ENCODE measurements around the gene SELP. TPM values are rescaled to one million over a fixed set of nuclear protein-coding genes. Genes with fewer than 3 reads are reported as not detected.

Gene SELP
- not detected in 2 replicates for total RNA-seq (2021)
- long read RNA-seq = 0 reads

GRCh38 chr1:169630006-169630405 is at the start of gene SELP:
SELP (minus strand) TSS chr1:169630124; CDS start chr1:169630074, 50 bp downstream.
- no peak within 1 kb of the TSS for H3K27ac ChIP-seq (ENCODE audit: insufficient read length, low read depth, low read length)
- H3K56ac ChIP-seq (ENCODE audit: insufficient read length, low read depth, low read length) = no peak within 1 kb of the TSS
- no peak within 1 kb of the TSS for H2BK15ac ChIP-seq (ENCODE audit: low read depth, low read length)
- no peak within 1 kb of the TSS for H4K8ac ChIP-seq (replicated peaks; ENCODE audit: insufficient read length, low read depth, low read length)
- H4K91ac ChIP-seq (ENCODE audit: insufficient read length, low read depth, low read length) = no peak within 1 kb of the TSS
- Mint-ChIP-seq H3K9me3 (peaks cover 12 to 13% of the 10 kb centered on the region in 2 experiments), H3K4me3 (no peak within 1 kb of the TSS), H3K27me3 (ENCODE audit: low read depth) (peaks cover 2% of the 10 kb centered on the region), H3K36me3 (ENCODE audit: insufficient read depth in 1 of 3, low read depth in 3 of 3) (peaks cover 0 to 12% (median 3%) of the 10 kb centered on the region in 3 experiments; a peak in 3 of 7 replicates), H3K27ac (0 out of 7 replicates have a peak within 1 kb of the TSS, but pooled peaks of 1 of the 3 experiments have one; percentile 43), H3K4me1 (no peaks in the 10 kb centered on the region)
- H2BK120ac ChIP-seq (ENCODE audit: low read depth, low read length, poor library complexity, severe bottlenecking) = no peak within 1 kb of the TSS
- no peak within 1 kb of the TSS for H3K23ac ChIP-seq (ENCODE audit: insufficient read length, low read depth, low read length)
- no peaks in the 10 kb centered on the region for H3K79me2 ChIP-seq (ENCODE audit: insufficient read depth, low read length)
- H3K27me3 ChIP-seq (ENCODE audit: insufficient read depth, low read length) = no peaks in the 10 kb centered on the region
- no peaks in the 10 kb centered on the region for H3K4me1 ChIP-seq (ENCODE audit: insufficient read depth, low read length)
- no peak within 1 kb of the TSS for H3K4ac ChIP-seq (ENCODE audit: low read depth, low read length)
- H3T11ph ChIP-seq (ENCODE audit: low read length) = no peak within 1 kb of the TSS
- no peaks in the 10 kb centered on the region for H4K20me1 ChIP-seq (ENCODE audit: control insufficient read depth, insufficient read depth, insufficient read length)
- no peak within 1 kb of the TSS for H3K9ac ChIP-seq (ENCODE audit: extremely low read depth, insufficient read length, low read length)
- H3K9me3 ChIP-seq (ENCODE audit: control insufficient read depth, low read depth, low read length) = no peaks in the 10 kb centered on the region
- no peak within 1 kb of the TSS for H3K14ac ChIP-seq (ENCODE audit: insufficient read depth, low read length)
- H3K18ac ChIP-seq (ENCODE audit: insufficient read length, low read depth, low read length) = no peak within 1 kb of the TSS
- no CpG with 5 or more reads among the region's 1 CpG for WGBS (ENCODE audit: extremely low coverage, insufficient read length, low lambda C conversion rate)
- H2BK5ac ChIP-seq (ENCODE audit: insufficient read length, low read length) = no peak within 1 kb of the TSS
- no peak within 1 kb of the TSS for H3K4me2 ChIP-seq (ENCODE audit: insufficient read depth, insufficient read length, low read length)
- no peak within 1 kb of the TSS for H2BK12ac ChIP-seq (ENCODE audit: insufficient read length, low read depth, low read length)
- H2BK20ac ChIP-seq (ENCODE audit: low read depth, low read length, poor library complexity, severe bottlenecking) = no peak within 1 kb of the TSS
- no peak within 1 kb of the TSS for H2AK5ac ChIP-seq (ENCODE audit: insufficient read length, low read length)
- no peak within 1 kb of the TSS for H2AFZ ChIP-seq (ENCODE audit: low read length)
- no peaks in the 10 kb centered on the region for H3K23me2 ChIP-seq (ENCODE audit: insufficient read length, low read depth, low read length, poor library complexity, severe bottlenecking)
- H3K79me1 ChIP-seq (ENCODE audit: insufficient read depth, low read depth, low read length, poor library complexity, severe bottlenecking) = no peaks in the 10 kb centered on the region
- H4K5ac ChIP-seq (ENCODE audit: insufficient read length, low read depth, low read length) = no peak within 1 kb of the TSS
- DNase-seq = no peak
- no peak for TF ChIP-seq CTCF (conservative IDR thresholded peaks at IDR 0.05)

All from H9 (cell line).